ENCODE data around the gene IQSEC1.

Gene IQSEC1

GRCh38 chr3:13039213-13039896, 33.9 kb downstream of the IQSEC1 start:
- no peak for DNase-seq (ENCODE audit: low read depth, low spot score)
- no peaks in the 10 kb centered on the region for H3K27me3 ChIP-seq (ENCODE audit: control insufficient read depth, insufficient read depth, low read length)
- H3K27ac ChIP-seq (ENCODE audit: low read length): no peak overlapping the region
- no peak overlapping the region for H3K4me3 ChIP-seq (ENCODE audit: low read length)
- H3K9me3 ChIP-seq (ENCODE audit: control insufficient read depth, insufficient read depth, low read length): no peaks in the 10 kb centered on the region
- H3K36me3 ChIP-seq (ENCODE audit: control insufficient read depth, insufficient read depth, low read length): no peaks in the 10 kb centered on the region
- H3K4me1 ChIP-seq (ENCODE audit: control insufficient read depth, insufficient read depth, low read length): no peaks in the 10 kb centered on the region
- no CpG with 5 or more reads among the region's 14 CpGs for WGBS (ENCODE audit: insufficient coverage, insufficient read length)

- H3K27ac ChIP-seq (ENCODE audit: low read length): no peak overlapping the region
- H3K9me3 ChIP-seq (ENCODE audit: control insufficient read depth, insufficient read depth, low read length): no peaks in the 10 kb centered on the region
- WGBS (ENCODE audit: insufficient coverage, insufficient read length): 100% methylated on average over 2 of the region's 8 CpGs
- DNase-seq (ENCODE audit: low read depth, low spot score): no peak
- no peaks in the 10 kb centered on the region for H3K4me1 ChIP-seq (ENCODE audit: control insufficient read depth, insufficient read depth, low read length)
- no peaks in the 10 kb centered on the region for H3K36me3 ChIP-seq (ENCODE audit: control insufficient read depth, insufficient read depth, low read length)
- H3K4me3 ChIP-seq (ENCODE audit: low read length): no peak overlapping the region
- H3K27me3 ChIP-seq (ENCODE audit: control insufficient read depth, insufficient read depth, low read length): no peaks in the 10 kb centered on the region
Measured at GRCh38 chr3:13037458-13038117, 35.6 kb downstream of the IQSEC1 start.

GRCh38 chr3:13034861-13035260, 38.4 kb downstream of the IQSEC1 start:
- no peaks in the 10 kb centered on the region for H3K9me3 ChIP-seq (ENCODE audit: control insufficient read depth, insufficient read depth, low read length)
- no peaks in the 10 kb centered on the region for H3K27me3 ChIP-seq (ENCODE audit: control insufficient read depth, insufficient read depth, low read length)
- WGBS (ENCODE audit: insufficient coverage, insufficient read length): no CpG with 5 or more reads among the region's 5 CpGs
- no peaks in the 10 kb centered on the region for H3K4me1 ChIP-seq (ENCODE audit: control insufficient read depth, insufficient read depth, low read length)
- H3K4me3 ChIP-seq (ENCODE audit: low read length): no peak overlapping the region
- no peak for DNase-seq (ENCODE audit: low read depth, low spot score)
- H3K27ac ChIP-seq (ENCODE audit: low read length): no peak overlapping the region
- H3K36me3 ChIP-seq (ENCODE audit: control insufficient read depth, insufficient read depth, low read length): no peaks in the 10 kb centered on the region

GRCh38 chr3:13034109-13034800, 39.0 kb downstream of the IQSEC1 start:
- no peaks in the 10 kb centered on the region for H3K4me1 ChIP-seq (ENCODE audit: control insufficient read depth, insufficient read depth, low read length)
- WGBS (ENCODE audit: insufficient coverage, insufficient read length): no CpG with 5 or more reads among the region's 21 CpGs
- no peak overlapping the region for H3K4me3 ChIP-seq (ENCODE audit: low read length)
- no peaks in the 10 kb centered on the region for H3K27me3 ChIP-seq (ENCODE audit: control insufficient read depth, insufficient read depth, low read length)
- H3K9me3 ChIP-seq (ENCODE audit: control insufficient read depth, insufficient read depth, low read length): no peaks in the 10 kb centered on the region
- no peak overlapping the region for H3K27ac ChIP-seq (ENCODE audit: low read length)
- no peak for DNase-seq (ENCODE audit: low read depth, low spot score)
- no peaks in the 10 kb centered on the region for H3K36me3 ChIP-seq (ENCODE audit: control insufficient read depth, insufficient read depth, low read length)

GRCh38 chr3:13032206-13032605, 41.0 kb downstream of the IQSEC1 start:
- Histone ChIP-seq H3K27me3 (ENCODE audit: control insufficient read depth, insufficient read depth, low read length) (no peaks in the 10 kb centered on the region), H3K9me3 (ENCODE audit: control insufficient read depth, insufficient read depth, low read length) (no peaks in the 10 kb centered on the region), H3K36me3 (ENCODE audit: control insufficient read depth, insufficient read depth, low read length) (no peaks in the 10 kb centered on the region), H3K4me3 (ENCODE audit: low read length) (no peak overlapping the region), H3K4me1 (ENCODE audit: control insufficient read depth, insufficient read depth, low read length) (no peaks in the 10 kb centered on the region), H3K27ac (ENCODE audit: low read length) (no peak overlapping the region)
- no CpG with 5 or more reads among the region's 13 CpGs for WGBS (ENCODE audit: insufficient coverage, insufficient read length)
- DNase-seq (ENCODE audit: low read depth, low spot score): no peak

GRCh38 chr3:13031621-13032020, 41.6 kb downstream of the IQSEC1 start:
- H3K4me3 ChIP-seq (ENCODE audit: low read length): no peak overlapping the region
- no peak for DNase-seq (ENCODE audit: low read depth, low spot score)
- no CpG with 5 or more reads among the region's 7 CpGs for WGBS (ENCODE audit: insufficient coverage, insufficient read length)
- H3K4me1 ChIP-seq (ENCODE audit: control insufficient read depth, insufficient read depth, low read length): no peaks in the 10 kb centered on the region
- H3K27ac ChIP-seq (ENCODE audit: low read length): no peak overlapping the region
- H3K9me3 ChIP-seq (ENCODE audit: control insufficient read depth, insufficient read depth, low read length): no peaks in the 10 kb centered on the region
- no peaks in the 10 kb centered on the region for H3K36me3 ChIP-seq (ENCODE audit: control insufficient read depth, insufficient read depth, low read length)
- H3K27me3 ChIP-seq (ENCODE audit: control insufficient read depth, insufficient read depth, low read length): no peaks in the 10 kb centered on the region

GRCh38 chr3:13030684-13031083, 42.5 kb downstream of the IQSEC1 start:
- Histone ChIP-seq H3K27me3 (ENCODE audit: control insufficient read depth, insufficient read depth, low read length) (no peaks in the 10 kb centered on the region), H3K4me1 (ENCODE audit: control insufficient read depth, insufficient read depth, low read length) (no peaks in the 10 kb centered on the region), H3K36me3 (ENCODE audit: control insufficient read depth, insufficient read depth, low read length) (no peaks in the 10 kb centered on the region), H3K4me3 (ENCODE audit: low read length) (no peak overlapping the region), H3K9me3 (ENCODE audit: control insufficient read depth, insufficient read depth, low read length) (no peaks in the 10 kb centered on the region), H3K27ac (ENCODE audit: low read length) (no peak overlapping the region)
- WGBS (ENCODE audit: insufficient coverage, insufficient read length): no CpG with 5 or more reads among the region's 9 CpGs
- no peak for DNase-seq (ENCODE audit: low read depth, low spot score)

- no peak overlapping the region for H3K27ac ChIP-seq (ENCODE audit: low read length)
- H3K4me1 ChIP-seq (ENCODE audit: control insufficient read depth, insufficient read depth, low read length): no peaks in the 10 kb centered on the region
- H3K36me3 ChIP-seq (ENCODE audit: control insufficient read depth, insufficient read depth, low read length): no peaks in the 10 kb centered on the region
- H3K4me3 ChIP-seq (ENCODE audit: low read length): no peak overlapping the region
- H3K27me3 ChIP-seq (ENCODE audit: control insufficient read depth, insufficient read depth, low read length): no peaks in the 10 kb centered on the region
- no peak for DNase-seq (ENCODE audit: low read depth, low spot score)
- H3K9me3 ChIP-seq (ENCODE audit: control insufficient read depth, insufficient read depth, low read length): no peaks in the 10 kb centered on the region
- WGBS (ENCODE audit: insufficient coverage, insufficient read length): no CpG with 5 or more reads among the region's 11 CpGs
Measured at GRCh38 chr3:13028010-13028821, 45.0 kb downstream of the IQSEC1 start.

- H3K4me1 ChIP-seq (ENCODE audit: control insufficient read depth, insufficient read depth, low read length): peaks cover 3% of the 10 kb centered on the region; the same call in 1 of the 2 replicates
- H3K9me3 ChIP-seq (ENCODE audit: control insufficient read depth, insufficient read depth, low read length): no peaks in the 10 kb centered on the region
- H3K4me3 ChIP-seq (ENCODE audit: low read length): no peak overlapping the region
- H3K27me3 ChIP-seq (ENCODE audit: control insufficient read depth, insufficient read depth, low read length): no peaks in the 10 kb centered on the region
- no peak overlapping the region for H3K27ac ChIP-seq (ENCODE audit: low read length)
- no peak for DNase-seq (ENCODE audit: low read depth, low spot score)
- no CpG with 5 or more reads among the region's 7 CpGs for WGBS (ENCODE audit: insufficient coverage, insufficient read length)
- H3K36me3 ChIP-seq (ENCODE audit: control insufficient read depth, insufficient read depth, low read length): no peaks in the 10 kb centered on the region
Measured at GRCh38 chr3:13027154-13027553, 46.1 kb downstream of the IQSEC1 start.

- H3K36me3 ChIP-seq (ENCODE audit: control insufficient read depth, insufficient read depth, low read length): no peaks in the 10 kb centered on the region
- H3K9me3 ChIP-seq (ENCODE audit: control insufficient read depth, insufficient read depth, low read length): no peaks in the 10 kb centered on the region
- no peaks in the 10 kb centered on the region for H3K27me3 ChIP-seq (ENCODE audit: control insufficient read depth, insufficient read depth, low read length)
- no peak overlapping the region for H3K4me3 ChIP-seq (ENCODE audit: low read length)
- H3K4me1 ChIP-seq (ENCODE audit: control insufficient read depth, insufficient read depth, low read length): peaks cover 5% of the 10 kb centered on the region; the same call in 1 of the 2 replicates
- no peak overlapping the region for H3K27ac ChIP-seq (ENCODE audit: low read length)
- no CpG with 5 or more reads among the region's 3 CpGs for WGBS (ENCODE audit: insufficient coverage, insufficient read length)
- DNase-seq (ENCODE audit: low read depth, low spot score): no peak
Measured at GRCh38 chr3:13026534-13026933, 46.7 kb downstream of the IQSEC1 start.

Data from iPS DF 6.9 (cell line).